K562 (cell line): ENCODE results near the gene TUBB1. TPM values are rescaled to one million over a fixed set of nuclear protein-coding genes. Genes with fewer than 3 reads are reported as not detected.

Source experiments
- FOXJ3 ChIP-seq: sonication (generic); formaldehyde crosslinking; IDR thresholded peaks from 2 replicates; pipeline ENCODE4 v1.4.0; 2020; ENCODE audit warnings: mild to moderate bottlenecking, missing genetic modification reagents
- PML ChIP-seq: IDR thresholded peaks from 2 replicates; pipeline ENCODE4 v1.6.1; 2012; ENCODE audit warnings: low read length, inconsistent platforms
- SIN3B ChIP-seq: fragments of 450-650 bp; IDR thresholded peaks from 2 replicates; pipeline ENCODE4 v1.6.1; 2017; ENCODE audit warnings: low read depth, mild to moderate bottlenecking, moderate library complexity
- SMARCE1 ChIP-seq: fragments of 450-650 bp; IDR thresholded peaks from 2 replicates; pipeline ENCODE4 v1.7.1; 2016; ENCODE audit warnings: mild to moderate bottlenecking
- ZNF644 ChIP-seq: fragments of 200-800 bp; sonication (Bioruptor generic); IDR thresholded peaks from 2 replicates; pipeline ENCODE4 v1.6.1; 2016; ENCODE audit warnings: low read depth, missing genetic modification characterization, missing compliant biosample characterization
- ZNF699 ChIP-seq: fragments of 250-450 bp; sonication (Bioruptor Pico); IDR thresholded peaks from 2 replicates; pipeline ENCODE4 v1.8.0; 2021; ENCODE audit warnings: mild to moderate bottlenecking, moderate library complexity; ENCODE audit not compliant: insufficient replicate concordance
- polyA plus RNA-seq, 8 experiments: library from polyadenylated mRNA; depleted of rRNA in 4 of 8; stranded (reverse) in 5 of 8; unstranded in 3 of 8; fragments of >200 nt; fragmentation: Nextera tagmentation in 2 of 8; fragmentation: Illumina TruSeq in 1 of 8; extraction: Ambion mirVana in 2 of 8; extraction: Trizol in 1 of 8; gene quantifications; 2 replicates each; pipeline versions ENCODE4 v1.2.1 to v1.2.3, GENCODE V29; 2011 to 2014; ENCODE audit warnings: inconsistent platforms in 1 of 8, missing spikeins in 1 of 8
- total RNA-seq, 7 experiments: library from RNA; depleted of rRNA in 6 of 7; stranded (reverse); fragments of >200 nt in 6 of 7; fragmentation: Illumina TruSeq in 2 of 7; extraction: Trizol in 2 of 7; gene quantifications; 2 replicates each; pipeline versions ENCODE4 v1.2.1 to v1.2.3, GENCODE V29; 2011 to 2021; ENCODE audit warnings: low replicate concordance in 1 of 7
- TF ChIP-seq, protein P1 (sequence below): fragments of 250-450 bp; sonication (Bioruptor Pico); IDR thresholded peaks from 2 replicates; pipeline ENCODE4 v1.5.1; 2021; ENCODE audit warnings: mild to moderate bottlenecking
- TF ChIP-seq, protein P2 (sequence below): fragments of 450-650 bp; IDR thresholded peaks from 2 replicates; pipeline ENCODE4 v1.6.1; 2017; ENCODE audit warnings: antibody characterized with exemption, mild to moderate bottlenecking
- TF ChIP-seq, protein P3 (sequence below): sonication (generic); formaldehyde crosslinking; IDR thresholded peaks from 2 replicates; pipeline ENCODE4 v1.8.1; 2022; ENCODE audit warnings: missing genetic modification reagents
- TF ChIP-seq, protein P4 (sequence below): fragments of 450-650 bp; IDR thresholded peaks from 2 replicates; pipeline ENCODE4 v1.6.1; 2018; ENCODE audit not compliant: partially characterized antibody
- TF ChIP-seq, protein P5 (sequence below): fragments of 150-350 bp; IDR thresholded peaks from 2 replicates; pipeline ENCODE4 v1.6.1; 2014; ENCODE audit warnings: low read depth, mild to moderate bottlenecking, low read length, borderline replicate concordance

Gene TUBB1
- total and polyA plus RNA-seq, 9 of the 15 experiments (the other 6 are each of a cell fraction or from before 2014, with no cell fraction given) = 1.5 to 3.9 (median 2.4) TPM

DNA sequence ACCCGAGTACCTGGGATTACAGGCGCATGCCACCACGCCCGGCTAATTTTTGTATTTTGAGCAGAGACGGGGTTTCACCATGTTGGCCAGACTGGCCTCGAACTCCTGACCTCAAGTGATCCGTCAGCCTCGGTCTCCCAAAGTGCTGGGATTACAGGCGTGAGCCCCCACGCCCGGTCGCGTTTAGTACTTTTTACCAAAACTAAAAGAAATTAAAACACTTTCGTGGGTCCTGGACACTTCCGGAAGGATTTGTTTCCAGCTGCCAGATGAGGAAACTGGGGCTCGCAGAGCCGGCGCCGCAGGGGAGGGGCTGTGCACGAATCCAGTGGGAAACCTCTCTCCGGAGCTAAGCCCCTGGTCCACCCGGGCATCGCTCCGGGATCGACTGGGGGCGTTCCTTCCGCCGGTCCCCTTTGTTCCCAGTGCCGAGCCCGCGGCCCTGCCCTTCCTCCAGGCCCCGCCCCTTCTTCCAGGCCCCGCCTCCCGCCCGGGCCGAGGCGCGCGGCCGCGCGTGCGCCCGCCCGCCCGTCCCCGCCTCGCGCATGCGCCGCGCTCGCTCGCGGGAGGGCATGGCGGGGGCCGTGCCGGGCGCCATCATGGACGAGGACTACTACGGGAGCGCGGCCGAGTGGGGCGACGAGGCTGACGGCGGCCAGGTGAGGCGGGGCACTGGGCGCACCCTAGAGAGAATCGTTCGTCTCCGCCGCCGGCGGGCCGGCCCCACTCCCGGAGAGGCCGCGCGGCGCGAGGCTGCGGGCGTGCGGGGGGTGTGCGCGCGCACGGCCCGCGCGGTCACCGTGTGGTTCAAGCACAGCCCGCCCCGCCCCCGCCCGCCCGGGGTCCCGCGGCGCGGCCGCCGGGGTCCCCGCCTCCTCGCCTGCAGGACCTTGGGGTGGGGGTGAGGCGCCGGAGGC is 38.3 kb upstream of the TUBB1 start, which contains the start of gene NELFCD (continued):
- TF ChIP-seq SIN3B (peak; percentile 62; the same call in 1 of the 2 replicates), ZNF699 (CRISPR knock-in tag) (no peak), FOXJ3 (CRISPR knock-in tag) (no peak), ZNF644 (tag) (peak; percentile 77; the same call in 1 of the 2 replicates), SMARCE1 (0 out of 2 replicates have a peak, but pooled peaks have one; percentile 18), PML (no peak)
- TF ChIP-seq, protein P1, sequence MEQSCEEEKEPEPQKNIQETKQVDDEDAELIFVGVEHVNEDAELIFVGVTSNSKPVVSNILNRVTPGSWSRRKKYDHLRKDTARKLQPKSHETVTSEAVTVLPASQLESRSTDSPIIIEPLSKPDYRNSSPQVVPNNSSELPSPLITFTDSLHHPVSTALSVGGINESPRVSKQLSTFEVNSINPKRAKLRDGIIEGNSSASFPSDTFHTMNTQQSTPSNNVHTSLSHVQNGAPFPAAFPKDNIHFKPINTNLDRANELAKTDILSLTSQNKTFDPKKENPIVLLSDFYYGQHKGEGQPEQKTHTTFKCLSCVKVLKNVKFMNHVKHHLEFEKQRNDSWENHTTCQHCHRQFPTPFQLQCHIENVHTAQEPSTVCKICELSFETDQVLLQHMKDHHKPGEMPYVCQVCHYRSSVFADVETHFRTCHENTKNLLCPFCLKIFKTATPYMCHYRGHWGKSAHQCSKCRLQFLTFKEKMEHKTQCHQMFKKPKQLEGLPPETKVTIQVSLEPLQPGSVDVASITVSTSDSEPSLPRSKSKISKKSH (CRISPR knock-in tag) = no peak
- TF ChIP-seq, protein P2, sequence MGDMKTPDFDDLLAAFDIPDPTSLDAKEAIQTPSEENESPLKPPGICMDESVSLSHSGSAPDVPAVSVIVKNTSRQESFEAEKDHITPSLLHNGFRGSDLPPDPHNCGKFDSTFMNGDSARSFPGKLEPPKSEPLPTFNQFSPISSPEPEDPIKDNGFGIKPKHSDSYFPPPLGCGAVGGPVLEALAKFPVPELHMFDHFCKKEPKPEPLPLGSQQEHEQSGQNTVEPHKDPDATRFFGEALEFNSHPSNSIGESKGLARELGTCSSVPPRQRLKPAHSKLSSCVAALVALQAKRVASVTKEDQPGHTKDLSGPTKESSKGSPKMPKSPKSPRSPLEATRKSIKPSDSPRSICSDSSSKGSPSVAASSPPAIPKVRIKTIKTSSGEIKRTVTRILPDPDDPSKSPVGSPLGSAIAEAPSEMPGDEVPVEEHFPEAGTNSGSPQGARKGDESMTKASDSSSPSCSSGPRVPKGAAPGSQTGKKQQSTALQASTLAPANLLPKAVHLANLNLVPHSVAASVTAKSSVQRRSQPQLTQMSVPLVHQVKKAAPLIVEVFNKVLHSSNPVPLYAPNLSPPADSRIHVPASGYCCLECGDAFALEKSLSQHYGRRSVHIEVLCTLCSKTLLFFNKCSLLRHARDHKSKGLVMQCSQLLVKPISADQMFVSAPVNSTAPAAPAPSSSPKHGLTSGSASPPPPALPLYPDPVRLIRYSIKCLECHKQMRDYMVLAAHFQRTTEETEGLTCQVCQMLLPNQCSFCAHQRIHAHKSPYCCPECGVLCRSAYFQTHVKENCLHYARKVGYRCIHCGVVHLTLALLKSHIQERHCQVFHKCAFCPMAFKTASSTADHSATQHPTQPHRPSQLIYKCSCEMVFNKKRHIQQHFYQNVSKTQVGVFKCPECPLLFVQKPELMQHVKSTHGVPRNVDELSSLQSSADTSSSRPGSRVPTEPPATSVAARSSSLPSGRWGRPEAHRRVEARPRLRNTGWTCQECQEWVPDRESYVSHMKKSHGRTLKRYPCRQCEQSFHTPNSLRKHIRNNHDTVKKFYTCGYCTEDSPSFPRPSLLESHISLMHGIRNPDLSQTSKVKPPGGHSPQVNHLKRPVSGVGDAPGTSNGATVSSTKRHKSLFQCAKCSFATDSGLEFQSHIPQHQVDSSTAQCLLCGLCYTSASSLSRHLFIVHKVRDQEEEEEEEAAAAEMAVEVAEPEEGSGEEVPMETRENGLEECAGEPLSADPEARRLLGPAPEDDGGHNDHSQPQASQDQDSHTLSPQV = peak; percentile 39; the same call in 1 of the 2 replicates
- TF ChIP-seq, protein P3, sequence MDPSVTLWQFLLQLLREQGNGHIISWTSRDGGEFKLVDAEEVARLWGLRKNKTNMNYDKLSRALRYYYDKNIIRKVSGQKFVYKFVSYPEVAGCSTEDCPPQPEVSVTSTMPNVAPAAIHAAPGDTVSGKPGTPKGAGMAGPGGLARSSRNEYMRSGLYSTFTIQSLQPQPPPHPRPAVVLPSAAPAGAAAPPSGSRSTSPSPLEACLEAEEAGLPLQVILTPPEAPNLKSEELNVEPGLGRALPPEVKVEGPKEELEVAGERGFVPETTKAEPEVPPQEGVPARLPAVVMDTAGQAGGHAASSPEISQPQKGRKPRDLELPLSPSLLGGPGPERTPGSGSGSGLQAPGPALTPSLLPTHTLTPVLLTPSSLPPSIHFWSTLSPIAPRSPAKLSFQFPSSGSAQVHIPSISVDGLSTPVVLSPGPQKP (CRISPR knock-in tag) = no peak
- TF ChIP-seq, protein P4, sequence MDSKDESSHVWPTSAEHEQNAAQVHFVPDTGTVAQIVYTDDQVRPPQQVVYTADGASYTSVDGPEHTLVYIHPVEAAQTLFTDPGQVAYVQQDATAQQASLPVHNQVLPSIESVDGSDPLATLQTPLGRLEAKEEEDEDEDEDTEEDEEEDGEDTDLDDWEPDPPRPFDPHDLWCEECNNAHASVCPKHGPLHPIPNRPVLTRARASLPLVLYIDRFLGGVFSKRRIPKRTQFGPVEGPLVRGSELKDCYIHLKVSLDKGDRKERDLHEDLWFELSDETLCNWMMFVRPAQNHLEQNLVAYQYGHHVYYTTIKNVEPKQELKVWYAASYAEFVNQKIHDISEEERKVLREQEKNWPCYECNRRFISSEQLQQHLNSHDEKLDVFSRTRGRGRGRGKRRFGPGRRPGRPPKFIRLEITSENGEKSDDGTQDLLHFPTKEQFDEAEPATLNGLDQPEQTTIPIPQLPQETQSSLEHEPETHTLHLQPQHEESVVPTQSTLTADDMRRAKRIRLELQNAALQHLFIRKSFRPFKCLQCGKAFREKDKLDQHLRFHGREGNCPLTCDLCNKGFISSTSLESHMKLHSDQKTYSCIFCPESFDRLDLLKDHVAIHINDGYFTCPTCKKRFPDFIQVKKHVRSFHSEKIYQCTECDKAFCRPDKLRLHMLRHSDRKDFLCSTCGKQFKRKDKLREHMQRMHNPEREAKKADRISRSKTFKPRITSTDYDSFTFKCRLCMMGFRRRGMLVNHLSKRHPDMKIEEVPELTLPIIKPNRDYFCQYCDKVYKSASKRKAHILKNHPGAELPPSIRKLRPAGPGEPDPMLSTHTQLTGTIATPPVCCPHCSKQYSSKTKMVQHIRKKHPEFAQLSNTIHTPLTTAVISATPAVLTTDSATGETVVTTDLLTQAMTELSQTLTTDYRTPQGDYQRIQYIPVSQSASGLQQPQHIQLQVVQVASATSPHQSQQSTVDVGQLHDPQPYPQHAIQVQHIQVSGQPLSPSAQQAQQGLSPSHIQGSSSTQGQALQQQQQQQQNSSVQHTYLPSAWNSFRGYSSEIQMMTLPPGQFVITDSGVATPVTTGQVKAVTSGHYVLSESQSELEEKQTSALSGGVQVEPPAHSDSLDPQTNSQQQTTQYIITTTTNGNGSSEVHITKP = no peak
- TF ChIP-seq, protein P5, sequence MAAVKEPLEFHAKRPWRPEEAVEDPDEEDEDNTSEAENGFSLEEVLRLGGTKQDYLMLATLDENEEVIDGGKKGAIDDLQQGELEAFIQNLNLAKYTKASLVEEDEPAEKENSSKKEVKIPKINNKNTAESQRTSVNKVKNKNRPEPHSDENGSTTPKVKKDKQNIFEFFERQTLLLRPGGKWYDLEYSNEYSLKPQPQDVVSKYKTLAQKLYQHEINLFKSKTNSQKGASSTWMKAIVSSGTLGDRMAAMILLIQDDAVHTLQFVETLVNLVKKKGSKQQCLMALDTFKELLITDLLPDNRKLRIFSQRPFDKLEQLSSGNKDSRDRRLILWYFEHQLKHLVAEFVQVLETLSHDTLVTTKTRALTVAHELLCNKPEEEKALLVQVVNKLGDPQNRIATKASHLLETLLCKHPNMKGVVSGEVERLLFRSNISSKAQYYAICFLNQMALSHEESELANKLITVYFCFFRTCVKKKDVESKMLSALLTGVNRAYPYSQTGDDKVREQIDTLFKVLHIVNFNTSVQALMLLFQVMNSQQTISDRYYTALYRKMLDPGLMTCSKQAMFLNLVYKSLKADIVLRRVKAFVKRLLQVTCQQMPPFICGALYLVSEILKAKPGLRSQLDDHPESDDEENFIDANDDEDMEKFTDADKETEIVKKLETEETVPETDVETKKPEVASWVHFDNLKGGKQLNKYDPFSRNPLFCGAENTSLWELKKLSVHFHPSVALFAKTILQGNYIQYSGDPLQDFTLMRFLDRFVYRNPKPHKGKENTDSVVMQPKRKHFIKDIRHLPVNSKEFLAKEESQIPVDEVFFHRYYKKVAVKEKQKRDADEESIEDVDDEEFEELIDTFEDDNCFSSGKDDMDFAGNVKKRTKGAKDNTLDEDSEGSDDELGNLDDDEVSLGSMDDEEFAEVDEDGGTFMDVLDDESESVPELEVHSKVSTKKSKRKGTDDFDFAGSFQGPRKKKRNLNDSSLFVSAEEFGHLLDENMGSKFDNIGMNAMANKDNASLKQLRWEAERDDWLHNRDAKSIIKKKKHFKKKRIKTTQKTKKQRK = no peak
